Neural cell (in vitro differentiated cells): ENCODE results near the gene SF3B6. TPM values are rescaled to one million over a fixed set of nuclear protein-coding genes. Genes with fewer than 3 reads are reported as not detected.
"Not testable (repeated sequence)": the region's sequence is repeated elsewhere in the genome, so short reads cannot be mapped to it uniquely, and the experiment has no call there.

ENCODE experiments used
- H2AFZ ChIP-seq: fragments of 200-600, 300-800 bp; sonication (generic), shearing (Covaris generic); 2 replicates; pipeline ENCODE4 v1.6.0; 2014; ENCODE audit warnings: low read depth, mild to moderate bottlenecking, antibody characterized with exemption, low read length, moderate library complexity
- H3F3A ChIP-seq: fragments of 200-600 bp; shearing (Covaris generic); 2 replicates; pipeline ENCODE4 v1.6.1; 2016; ENCODE audit warnings: mild to moderate bottlenecking, moderate library complexity, mixed read lengths, antibody characterized with exemption, low read length; ENCODE audit not compliant: insufficient read depth, poor library complexity, severe bottlenecking
- H3K27ac ChIP-seq: fragments of 200-600, 300-800 bp; sonication (generic), shearing (Covaris generic); 2 replicates; pipeline ENCODE4 v1.5.1; 2014; ENCODE audit warnings: mild to moderate bottlenecking, low read length, moderate library complexity
- H3K27me3 ChIP-seq: fragments of 300-800, 200-600 bp; sonication (generic), shearing (Covaris generic); 2 replicates; pipeline ENCODE4 v1.6.0; 2014; ENCODE audit warnings: mild to moderate bottlenecking, low read depth, low read length, moderate library complexity; ENCODE audit not compliant: insufficient read depth
- H3K36me3 ChIP-seq: fragments of 300-800, 200-600 bp; sonication (generic), shearing (Covaris generic); 2 replicates; pipeline ENCODE4 v1.5.1; 2014; ENCODE audit warnings: mild to moderate bottlenecking, antibody characterized with exemption, low read length, moderate library complexity; ENCODE audit not compliant: insufficient read depth
- H3K4me2 ChIP-seq: fragments of 300-800, 200-600 bp; sonication (generic), shearing (Covaris generic); 2 replicates; pipeline ENCODE4 v1.6.0; 2014; ENCODE audit warnings: mild to moderate bottlenecking, low read length
- H3K4me3 ChIP-seq: fragments of 300-800, 200-600 bp; sonication (generic), shearing (Covaris generic); 2 replicates; pipeline ENCODE4 v1.5.1; 2014; ENCODE audit warnings: mild to moderate bottlenecking, low read length, moderate library complexity
- H3K79me2 ChIP-seq: fragments of 200-600 bp; shearing (Covaris generic); replicated peaks from 2 replicates; pipeline ENCODE4 v1.6.0; 2014; ENCODE audit warnings: mild to moderate bottlenecking, low read length, moderate library complexity; ENCODE audit not compliant: insufficient read depth
- H3K9ac ChIP-seq: fragments of 300-800, 200-600 bp; sonication (generic), shearing (Covaris generic); 2 replicates; pipeline ENCODE4 v1.6.1; 2016; ENCODE audit warnings: mild to moderate bottlenecking, low read length, mixed read lengths
- H3K9me2 ChIP-seq: fragments of 200-600 bp; shearing (Covaris generic); 2 replicates; pipeline ENCODE4 v1.6.1; 2016; ENCODE audit warnings: mild to moderate bottlenecking, low read length, mixed read lengths; ENCODE audit not compliant: insufficient read depth
- H3K9me3 ChIP-seq: fragments of 200-600, 300-800 bp; sonication (generic), shearing (Covaris generic); 2 replicates; pipeline ENCODE4 v1.6.1; 2016; ENCODE audit warnings: mild to moderate bottlenecking, mixed run types, low read length, moderate library complexity, mixed read lengths
- H4K20me1 ChIP-seq: fragments of 200-600 bp; shearing (Covaris generic); 2 replicates; pipeline ENCODE4 v1.6.1; 2016; ENCODE audit warnings: mild to moderate bottlenecking, mixed run types; ENCODE audit not compliant: insufficient read depth
- EP300 ChIP-seq: fragments of 450-650 bp; conservative IDR thresholded peaks from 2 replicates; pipeline ENCODE4 v1.6.1; 2014; ENCODE audit warnings: antibody characterized with exemption, mild to moderate bottlenecking, moderate library complexity; ENCODE audit not compliant: poor library complexity, severe bottlenecking
- EZH2 ChIP-seq: fragments of 200-600, 300-800 bp; shearing (Covaris generic), sonication (generic); IDR thresholded peaks from 2 replicates; pipeline ENCODE4 v1.6.1; 2014; ENCODE audit warnings: antibody characterized with exemption, low read length, borderline replicate concordance, mild to moderate bottlenecking; ENCODE audit not compliant: insufficient read depth, poor library complexity, severe bottlenecking
- MXI1 ChIP-seq: fragments of 450-650 bp; conservative IDR thresholded peaks from 2 replicates; pipeline ENCODE4 v1.6.1; 2014; ENCODE audit warnings: antibody characterized with exemption, mild to moderate bottlenecking; ENCODE audit not compliant: poor library complexity, severe bottlenecking
- POLR2AphosphoS5 ChIP-seq: IDR thresholded peaks from 2 replicates; pipeline ENCODE4 v1.6.1; 2012
- RAD21 ChIP-seq: fragments of 450-650 bp; conservative IDR thresholded peaks from 2 replicates; pipeline ENCODE4 v1.6.1; 2014; ENCODE audit warnings: antibody characterized with exemption, mild to moderate bottlenecking, moderate library complexity
- SMC3 ChIP-seq: fragments of 450-650 bp; conservative IDR thresholded peaks from 2 replicates; pipeline ENCODE4 v1.6.1; 2014; ENCODE audit warnings: antibody characterized with exemption, mild to moderate bottlenecking, moderate library complexity; ENCODE audit not compliant: poor library complexity
- TAF1 ChIP-seq: IDR thresholded peaks from 2 replicates; pipeline ENCODE4 v1.6.1; 2012; ENCODE audit warnings: low read depth
- polyA plus RNA-seq: library from polyadenylated mRNA; depleted of rRNA; stranded (reverse); fragments of >200 nt; gene quantifications from 2 replicates; pipeline ENCODE4 v1.2.3, GENCODE V29; 2014
- TF ChIP-seq, protein P1 (sequence below): fragments of 450-650 bp; IDR thresholded peaks from 2 replicates; pipeline ENCODE4 v1.5.1; 2014; ENCODE audit warnings: antibody characterized with exemption, mild to moderate bottlenecking, moderate library complexity; ENCODE audit not compliant: poor library complexity, severe bottlenecking
- TF ChIP-seq, protein P2 (sequence below): IDR thresholded peaks from 2 replicates; pipeline ENCODE4 v1.6.1; 2012; ENCODE audit warnings: borderline replicate concordance

The SF3B6 gene
- polyA plus RNA-seq, 1 donor from 2014 or later: 442 TPM

DNA sequence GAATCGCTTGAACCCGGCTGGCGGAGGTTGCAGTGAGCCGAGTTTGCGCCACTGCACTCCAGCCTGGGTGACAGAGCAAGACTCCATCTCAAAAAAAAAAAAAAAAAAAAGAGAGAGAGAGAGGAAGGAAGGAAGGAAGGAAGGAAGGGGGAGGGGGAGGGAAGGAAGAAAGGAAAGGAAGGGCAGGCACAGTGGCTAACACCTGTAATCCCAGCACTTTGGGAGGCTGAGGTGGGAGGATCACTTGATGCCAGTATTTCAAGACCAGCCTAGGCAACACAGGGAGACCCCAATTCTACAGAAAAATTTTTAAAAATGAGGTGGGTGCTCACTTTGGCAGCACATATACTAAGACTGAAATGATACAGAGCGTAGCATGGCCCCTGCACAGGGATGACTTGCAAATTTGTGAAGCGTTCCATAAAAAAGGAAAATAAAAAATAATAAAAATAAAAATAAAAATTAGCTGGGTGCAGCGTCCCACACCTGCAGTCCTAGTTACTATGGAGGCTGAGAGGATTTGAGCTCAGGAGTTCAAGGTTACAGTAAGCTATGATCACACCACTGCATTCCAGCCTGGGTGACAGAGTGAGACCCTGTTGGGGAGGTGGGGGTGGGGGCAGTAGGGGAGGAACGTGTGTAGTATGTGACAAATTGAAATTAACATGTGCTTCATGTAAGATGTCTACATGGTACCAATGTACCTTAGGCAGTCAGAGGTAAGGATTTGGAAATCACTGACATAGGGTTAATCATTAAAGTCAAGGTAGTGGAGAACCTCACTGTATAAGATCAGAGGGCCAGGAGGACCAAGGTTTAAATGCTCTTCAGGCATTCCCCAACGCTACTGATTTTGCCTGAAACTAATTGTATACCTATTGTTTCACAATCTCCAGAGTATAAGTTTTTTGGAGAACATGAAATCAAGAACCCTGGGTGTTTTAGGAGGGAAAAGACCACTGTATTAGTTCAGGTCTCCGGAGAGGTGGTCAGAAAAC lies 30.3 kb downstream of the SF3B6 start:
- Histone ChIP-seq H3F3A (no peaks in the 10 kb centered on the region), H3K4me2 (peak overlapping the region; percentile 72), H3K27me3 (no peaks in the 10 kb centered on the region), H3K9me3 (no peaks in the 10 kb centered on the region), H3K36me3 (no peaks in the 10 kb centered on the region), H4K20me1 (no peaks in the 10 kb centered on the region), H3K4me3 (peak overlapping the region; percentile 75), H3K9ac (no peak overlapping the region), H3K27ac (no peak overlapping the region), H2AFZ (no peak overlapping the region), H3K9me2 (no peaks in the 10 kb centered on the region), H3K79me2 (peaks cover 12% of the 10 kb centered on the region)
- TF ChIP-seq TAF1: no peak
- TF ChIP-seq RAD21: no peak
- no peak for TF ChIP-seq EZH2
- TF ChIP-seq, protein P1, sequence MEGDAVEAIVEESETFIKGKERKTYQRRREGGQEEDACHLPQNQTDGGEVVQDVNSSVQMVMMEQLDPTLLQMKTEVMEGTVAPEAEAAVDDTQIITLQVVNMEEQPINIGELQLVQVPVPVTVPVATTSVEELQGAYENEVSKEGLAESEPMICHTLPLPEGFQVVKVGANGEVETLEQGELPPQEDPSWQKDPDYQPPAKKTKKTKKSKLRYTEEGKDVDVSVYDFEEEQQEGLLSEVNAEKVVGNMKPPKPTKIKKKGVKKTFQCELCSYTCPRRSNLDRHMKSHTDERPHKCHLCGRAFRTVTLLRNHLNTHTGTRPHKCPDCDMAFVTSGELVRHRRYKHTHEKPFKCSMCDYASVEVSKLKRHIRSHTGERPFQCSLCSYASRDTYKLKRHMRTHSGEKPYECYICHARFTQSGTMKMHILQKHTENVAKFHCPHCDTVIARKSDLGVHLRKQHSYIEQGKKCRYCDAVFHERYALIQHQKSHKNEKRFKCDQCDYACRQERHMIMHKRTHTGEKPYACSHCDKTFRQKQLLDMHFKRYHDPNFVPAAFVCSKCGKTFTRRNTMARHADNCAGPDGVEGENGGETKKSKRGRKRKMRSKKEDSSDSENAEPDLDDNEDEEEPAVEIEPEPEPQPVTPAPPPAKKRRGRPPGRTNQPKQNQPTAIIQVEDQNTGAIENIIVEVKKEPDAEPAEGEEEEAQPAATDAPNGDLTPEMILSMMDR: no peak
- TF ChIP-seq, protein P2, sequence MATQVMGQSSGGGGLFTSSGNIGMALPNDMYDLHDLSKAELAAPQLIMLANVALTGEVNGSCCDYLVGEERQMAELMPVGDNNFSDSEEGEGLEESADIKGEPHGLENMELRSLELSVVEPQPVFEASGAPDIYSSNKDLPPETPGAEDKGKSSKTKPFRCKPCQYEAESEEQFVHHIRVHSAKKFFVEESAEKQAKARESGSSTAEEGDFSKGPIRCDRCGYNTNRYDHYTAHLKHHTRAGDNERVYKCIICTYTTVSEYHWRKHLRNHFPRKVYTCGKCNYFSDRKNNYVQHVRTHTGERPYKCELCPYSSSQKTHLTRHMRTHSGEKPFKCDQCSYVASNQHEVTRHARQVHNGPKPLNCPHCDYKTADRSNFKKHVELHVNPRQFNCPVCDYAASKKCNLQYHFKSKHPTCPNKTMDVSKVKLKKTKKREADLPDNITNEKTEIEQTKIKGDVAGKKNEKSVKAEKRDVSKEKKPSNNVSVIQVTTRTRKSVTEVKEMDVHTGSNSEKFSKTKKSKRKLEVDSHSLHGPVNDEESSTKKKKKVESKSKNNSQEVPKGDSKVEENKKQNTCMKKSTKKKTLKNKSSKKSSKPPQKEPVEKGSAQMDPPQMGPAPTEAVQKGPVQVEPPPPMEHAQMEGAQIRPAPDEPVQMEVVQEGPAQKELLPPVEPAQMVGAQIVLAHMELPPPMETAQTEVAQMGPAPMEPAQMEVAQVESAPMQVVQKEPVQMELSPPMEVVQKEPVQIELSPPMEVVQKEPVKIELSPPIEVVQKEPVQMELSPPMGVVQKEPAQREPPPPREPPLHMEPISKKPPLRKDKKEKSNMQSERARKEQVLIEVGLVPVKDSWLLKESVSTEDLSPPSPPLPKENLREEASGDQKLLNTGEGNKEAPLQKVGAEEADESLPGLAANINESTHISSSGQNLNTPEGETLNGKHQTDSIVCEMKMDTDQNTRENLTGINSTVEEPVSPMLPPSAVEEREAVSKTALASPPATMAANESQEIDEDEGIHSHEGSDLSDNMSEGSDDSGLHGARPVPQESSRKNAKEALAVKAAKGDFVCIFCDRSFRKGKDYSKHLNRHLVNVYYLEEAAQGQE: no peak
- no peak for TF ChIP-seq MXI1
- no peak for TF ChIP-seq SMC3
- TF ChIP-seq POLR2AphosphoS5: no peak
- TF ChIP-seq EP300: no peak

DNA sequence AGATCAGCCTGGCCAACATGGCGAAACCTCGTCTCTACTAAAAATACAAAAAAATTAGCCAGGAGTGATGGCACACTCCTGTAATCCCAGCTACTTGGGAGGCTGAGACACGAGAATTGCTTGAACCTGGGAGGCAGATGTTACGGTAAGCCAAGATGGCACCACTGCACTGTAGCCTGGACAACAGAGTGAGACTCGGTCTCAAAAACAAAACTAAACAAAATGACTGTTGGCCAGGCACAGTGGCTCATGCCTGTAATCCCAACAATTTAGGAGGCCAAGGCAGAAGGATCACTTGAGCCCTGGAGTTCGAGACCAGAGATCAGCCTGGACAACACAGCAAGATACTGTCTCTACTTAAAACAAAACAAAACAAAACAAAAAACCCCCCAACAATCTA lies 33.0 kb downstream of the SF3B6 start:
- peaks cover 12% of the 10 kb centered on the region for H3K79me2 ChIP-seq
- not testable (repeated sequence) for H3K9me3 ChIP-seq, H3K36me3 ChIP-seq, H2AFZ ChIP-seq, H4K20me1 ChIP-seq, H3K27ac ChIP-seq, H3K27me3 ChIP-seq, H3K9ac ChIP-seq, H3F3A ChIP-seq, H3K4me2 ChIP-seq, H3K4me3 ChIP-seq, H3K9me2 ChIP-seq
